GM21390 (cell line): Measurements from ENCODE around the gene TGM5.
A peak's percentile ranks its signal among the peaks of the same experiment; 100 is the strongest.
"Not testable (repeated sequence)": the region's sequence is repeated elsewhere in the genome, so short reads cannot be mapped to it uniquely, and the experiment has no call there.

ENCODE experiments used
- ATAC-seq: cut with Tn5 transposase; IDR thresholded peaks from one replicate; pipeline ENCODE4 v1.9.1; 2021; ENCODE audit not compliant: unreplicated experiment

TGM5 gene

DNA sequence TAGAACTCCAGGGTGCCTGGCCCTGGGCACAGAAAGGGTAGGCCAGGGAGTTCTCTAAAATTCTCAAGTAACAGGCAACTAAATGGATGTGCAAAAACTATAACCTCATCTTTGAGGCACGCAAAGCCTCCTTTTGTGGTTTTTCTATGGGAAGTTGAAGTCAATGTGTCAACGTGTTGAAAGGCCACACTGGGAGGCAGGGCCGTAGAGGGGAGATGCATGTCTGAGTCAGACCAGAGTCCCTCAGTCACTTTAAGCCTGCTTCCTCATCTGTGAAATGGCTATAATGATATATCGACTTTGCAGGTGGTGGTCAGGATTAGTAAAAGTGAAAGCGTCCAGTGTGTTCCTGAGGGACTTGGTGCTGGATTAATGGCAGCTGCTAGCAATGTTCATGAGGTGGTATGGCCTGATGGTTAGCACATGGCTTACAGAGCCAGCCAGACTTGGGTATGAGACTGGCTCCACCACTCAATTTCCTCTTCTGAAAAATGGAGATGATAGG lies 17.0 kb downstream of the TGM5 start:
- peak; percentile 41 for ATAC-seq

DNA sequence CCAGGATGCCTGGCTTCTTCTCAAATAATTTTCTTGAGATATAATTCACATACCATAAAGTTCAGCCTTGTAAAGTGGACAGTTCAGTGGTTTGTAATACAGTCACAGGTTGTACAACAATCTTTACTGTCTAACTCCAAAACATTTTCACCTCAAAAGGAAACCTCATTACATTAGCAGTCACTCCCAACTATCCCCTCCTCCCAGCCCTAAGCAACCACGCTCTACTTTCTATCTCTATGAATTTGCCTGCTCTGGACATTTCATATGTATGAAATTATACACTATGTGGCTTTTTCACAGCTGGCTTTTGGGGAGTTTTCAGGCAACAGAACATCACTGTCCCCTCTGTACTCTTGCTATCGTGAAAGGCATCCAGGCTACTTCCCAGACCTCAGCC lies 17.5 kb downstream of the TGM5 start:
- ATAC-seq, result peak; percentile 11

DNA sequence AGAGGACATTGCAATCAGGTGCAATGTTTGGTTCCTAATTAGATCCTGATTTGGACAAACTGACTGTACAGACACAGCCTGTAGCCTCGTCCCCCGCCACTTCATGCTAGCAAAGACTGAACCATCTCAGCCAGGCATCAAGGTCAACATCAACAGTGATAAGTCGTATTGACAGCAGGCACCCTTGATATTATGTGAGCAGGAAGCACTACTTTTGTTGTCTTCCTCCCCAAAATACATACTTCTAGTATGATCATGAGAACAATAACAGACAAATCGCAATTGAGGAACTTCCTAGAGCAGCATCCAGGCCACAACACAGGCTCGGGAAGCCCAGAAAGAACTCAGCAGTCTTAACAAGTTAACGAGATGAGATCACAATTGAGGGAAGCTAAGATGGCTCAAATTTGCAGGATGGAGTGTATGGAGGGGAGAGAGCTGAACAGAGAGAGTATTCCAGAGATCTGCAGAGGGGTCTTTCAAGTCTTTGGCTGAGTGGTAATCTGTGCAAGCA lies 20.4 kb downstream of the TGM5 start:
- no peak for ATAC-seq

DNA sequence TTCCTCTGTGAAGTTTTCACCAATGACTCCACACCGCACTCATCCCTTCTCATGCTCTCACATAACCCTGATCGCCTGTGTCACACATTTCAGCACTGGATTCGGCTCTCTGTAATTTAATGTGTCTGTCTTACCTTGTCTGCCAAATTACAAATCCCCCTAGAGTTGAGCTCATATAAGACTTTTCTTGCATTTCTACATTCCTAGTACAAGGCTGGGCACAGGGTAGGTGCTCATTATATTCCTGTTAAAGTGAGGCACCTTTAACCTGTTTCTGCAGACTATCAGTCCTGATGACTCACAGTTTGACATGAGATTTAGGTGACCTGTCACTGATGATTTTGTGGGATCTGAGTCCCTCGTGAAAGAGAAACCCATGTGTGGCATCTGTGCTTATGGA lies 22.6 kb downstream of the TGM5 start:
- ATAC-seq, result no peak

- no peak for ATAC-seq
These were observed 23.6 kb downstream of the TGM5 start for GRCh38 chr15:43243020-43243645.

GRCh38 chr15:43242616-43243015 lies 24.1 kb downstream of the TGM5 start:
- ATAC-seq, result no peak

- ATAC-seq, result no peak
These were observed 25.6 kb downstream of the TGM5 start for GRCh38 chr15:43241100-43241499.

GRCh38 chr15:43239732-43240491 lies 26.8 kb downstream of the TGM5 start:
- no peak for ATAC-seq

DNA sequence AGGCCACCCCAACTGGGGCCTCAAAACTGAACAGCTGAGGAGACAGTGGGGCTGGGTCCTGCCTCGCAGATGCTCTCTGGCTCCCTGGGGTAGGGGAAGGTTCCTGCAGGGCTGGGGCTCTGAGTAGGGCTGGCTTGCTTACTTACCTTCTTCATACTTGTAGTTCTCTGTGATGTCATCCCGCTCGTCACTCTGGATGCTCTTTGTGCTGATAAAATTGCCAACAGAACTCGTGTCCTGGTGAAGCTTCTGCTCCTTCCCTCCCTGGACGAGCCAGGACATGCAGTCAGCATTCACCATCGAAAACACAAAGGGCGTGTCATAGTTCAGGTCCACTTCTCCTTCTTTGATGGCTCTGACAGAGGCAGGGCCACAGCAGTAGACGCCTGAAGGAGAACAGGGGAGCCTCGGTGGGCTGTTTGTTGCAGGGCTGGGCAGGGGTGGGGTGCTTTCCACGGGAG lies 28.0 kb downstream of the TGM5 start:
- ATAC-seq, result no peak

GRCh38 chr15:43237842-43238470 lies 28.8 kb downstream of the TGM5 start:
- ATAC-seq, result no peak

DNA sequence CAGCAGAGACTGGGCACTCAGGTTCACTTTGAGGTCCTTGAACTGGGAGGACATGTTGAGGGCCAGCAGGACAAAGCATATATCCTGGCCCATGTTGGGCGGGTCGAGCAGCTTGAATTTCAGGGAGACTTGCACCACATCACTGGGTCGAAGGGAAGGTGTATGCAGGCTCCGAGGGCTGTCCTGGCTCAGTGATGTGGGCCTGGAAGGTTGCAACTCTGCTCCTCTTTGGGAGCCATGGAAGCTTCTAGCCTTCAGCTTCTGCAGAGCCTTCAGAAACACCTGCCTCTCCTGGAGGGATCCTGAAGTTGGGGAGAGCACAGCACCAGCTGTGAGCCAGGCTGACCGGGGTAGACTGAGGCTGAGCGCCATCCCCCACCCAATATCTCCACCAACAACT lies 31.2 kb downstream of the TGM5 start:
- no peak for ATAC-seq

- no peak for ATAC-seq
These were observed 34.3 kb downstream of the TGM5 start for GRCh38 chr15:43232289-43232874.

DNA sequence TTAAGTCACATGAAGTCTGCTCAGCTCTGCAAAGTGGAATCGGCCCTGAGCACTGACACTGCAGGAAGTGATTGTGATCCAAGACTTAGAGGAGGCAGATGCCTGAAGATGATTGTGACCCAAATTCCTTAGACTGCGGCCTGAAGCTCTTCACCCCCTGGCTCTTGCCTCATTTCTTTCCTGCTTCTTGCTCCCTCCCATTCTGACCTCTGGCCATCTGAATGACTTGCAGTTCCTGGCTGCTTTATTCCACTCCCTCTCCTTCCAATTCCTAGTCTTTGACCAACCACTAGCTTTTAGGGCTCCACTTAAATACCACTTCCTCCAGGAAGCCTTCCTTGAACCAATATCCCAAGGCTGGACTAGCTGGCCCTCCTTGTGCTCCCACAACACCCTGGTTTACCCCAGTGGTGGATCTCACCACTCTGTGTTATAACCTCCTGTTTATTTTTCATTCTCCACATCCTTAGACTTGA lies 36.0 kb downstream of the TGM5 start:
- no peak for ATAC-seq

GRCh38 chr15:43229977-43230376 lies 36.8 kb downstream of the TGM5 start:
- ATAC-seq, result no peak

GRCh38 chr15:43226436-43227305 lies 40.1 kb downstream of the TGM5 start:
- ATAC-seq, result no peak

- ATAC-seq, result not testable (repeated sequence)
These were observed 40.8 kb downstream of the TGM5 start for GRCh38 chr15:43225950-43226255.

GRCh38 chr15:43225201-43225949 lies 41.4 kb downstream of the TGM5 start:
- ATAC-seq, result no peak

GRCh38 chr15:43221422-43221821 lies 45.3 kb downstream of the TGM5 start:
- no peak for ATAC-seq

DNA sequence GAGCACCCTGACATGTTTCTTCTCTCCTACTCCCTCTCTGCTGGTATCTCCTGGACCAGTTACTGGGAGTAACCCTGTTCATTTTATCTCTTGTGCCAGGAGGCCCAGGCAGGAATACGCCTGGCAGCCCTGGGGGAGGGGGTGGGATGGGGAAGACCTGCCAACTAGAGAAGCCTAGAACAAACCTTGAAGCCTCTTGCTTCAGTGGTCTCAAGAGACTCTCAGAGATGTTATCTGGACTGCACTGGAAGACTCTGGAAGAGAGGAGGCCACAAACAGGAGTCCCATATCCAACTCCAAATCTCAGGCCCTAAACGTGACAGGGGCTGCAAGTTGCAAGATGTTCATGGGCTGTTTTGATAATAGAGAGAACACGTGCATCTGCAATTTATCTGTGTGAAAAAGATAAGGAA lies 45.7 kb downstream of the TGM5 start, which contains the start of gene EPB42:
EPB42 (minus strand) TSS at position 28 of the 413 bp plus-strand sequence. CDS start 193 bp downstream, outside the sequence.
- no peak for ATAC-seq
